Neuronal stem cell (in vitro differentiated cells): Measurements from ENCODE around the gene MEGF11.

Experiments
- DNase-seq: peaks from one replicate; pipeline ENCODE4 v3.0.0-alpha.2; 2013; ENCODE audit warnings: low spot score
- H2AFZ ChIP-seq: one replicate; pipeline ENCODE4 v1.6.1; 2013; ENCODE audit warnings: mild to moderate bottlenecking, low read length, inconsistent platforms
- H2AK5ac ChIP-seq: 2 replicates; pipeline ENCODE4 v1.6.1; 2013; ENCODE audit warnings: low read depth, mild to moderate bottlenecking, inconsistent platforms, low read length, moderate library complexity, mixed read lengths
- H2BK120ac ChIP-seq: 2 replicates; pipeline ENCODE4 v1.6.1; 2013; ENCODE audit warnings: low read depth, mild to moderate bottlenecking, inconsistent platforms, low read length, moderate library complexity, mixed read lengths
- H2BK12ac ChIP-seq: one replicate; pipeline ENCODE4 v1.6.1; 2013; ENCODE audit warnings: low read length, inconsistent platforms
- H2BK15ac ChIP-seq: 2 replicates; pipeline ENCODE4 v1.6.1; 2013; ENCODE audit warnings: mild to moderate bottlenecking, low read length, inconsistent platforms, mixed read lengths
- H2BK5ac ChIP-seq: one replicate; pipeline ENCODE4 v1.6.1; 2013; ENCODE audit warnings: inconsistent platforms, mild to moderate bottlenecking, low read length, moderate library complexity
- H3K14ac ChIP-seq: one replicate; pipeline ENCODE4 v1.6.1; 2013; ENCODE audit warnings: low read length, inconsistent platforms
- H3K18ac ChIP-seq: 2 replicates; pipeline ENCODE4 v1.6.1; 2013; ENCODE audit warnings: low read length, inconsistent platforms
- H3K23ac ChIP-seq: 2 replicates; pipeline ENCODE4 v1.6.1; 2013; ENCODE audit warnings: low read depth, mild to moderate bottlenecking, mixed read lengths, low read length, inconsistent platforms; ENCODE audit not compliant: poor library complexity
- H3K27ac ChIP-seq: replicated peaks from 3 replicates; pipeline ENCODE4 v1.5.1; 2013; ENCODE audit warnings: low read length, inconsistent platforms
- H3K27me3 ChIP-seq, 3 experiments: 2 replicates each; pipeline ENCODE4 v1.6.1; 2013; ENCODE audit warnings: low read length in 3 of 3, mild to moderate bottlenecking in 2 of 3, inconsistent platforms in 1 of 3, low read depth in 1 of 3, mixed read lengths in 1 of 3, moderate library complexity in 1 of 3; ENCODE audit not compliant: control insufficient read depth in 3 of 3, insufficient read depth in 3 of 3
- H3K36me3 ChIP-seq, 2 donors: replicated peaks in 1 of 2; 2 replicates each; pipeline ENCODE4 v1.6.1; 2013; ENCODE audit warnings: low read length in 2 of 2; ENCODE audit not compliant: control insufficient read depth in 2 of 2, insufficient read depth in 2 of 2
- H3K4ac ChIP-seq: 2 replicates; pipeline ENCODE4 v1.6.1; 2013; ENCODE audit warnings: inconsistent platforms, mild to moderate bottlenecking, low read length, moderate library complexity
- H3K4me1 ChIP-seq, 2 donors: 1 replicate in 1 of 2; 2 replicates in 1 of 2; pipeline ENCODE4 v1.6.1; 2013; ENCODE audit warnings: low read length in 2 of 2, low read depth in 1 of 2; ENCODE audit not compliant: control insufficient read depth in 2 of 2, insufficient read depth in 1 of 2
- H3K4me2 ChIP-seq: one replicate; pipeline ENCODE4 v1.6.1; 2013; ENCODE audit warnings: mild to moderate bottlenecking, low read length, inconsistent platforms; ENCODE audit not compliant: insufficient read depth, poor library complexity, severe bottlenecking
- H3K4me3 ChIP-seq, 2 donors: 2 replicates each; pipeline ENCODE4 v1.5.1; 2013; ENCODE audit warnings: low read length in 2 of 2, mild to moderate bottlenecking in 2 of 2, inconsistent platforms in 1 of 2, moderate library complexity in 1 of 2
- H3K79me1 ChIP-seq: one replicate; pipeline ENCODE4 v1.6.1; 2013; ENCODE audit warnings: low read depth, mild to moderate bottlenecking, inconsistent platforms, low read length, moderate library complexity
- H3K9ac ChIP-seq: one replicate; pipeline ENCODE4 v1.6.1; 2013; ENCODE audit warnings: mild to moderate bottlenecking, low read depth, low read length, inconsistent platforms; ENCODE audit not compliant: poor library complexity
- H3K9me3 ChIP-seq, 2 donors: replicated peaks in 1 of 2; 2 replicates each; pipeline versions ENCODE3 to v1.6.1; 2013; ENCODE audit warnings: low read length in 2 of 2, mild to moderate bottlenecking in 2 of 2, inconsistent platforms in 1 of 2, low read depth in 1 of 2, mixed read lengths in 1 of 2, moderate library complexity in 1 of 2; ENCODE audit not compliant: control insufficient read depth in 2 of 2, insufficient read depth in 1 of 2
- H4K8ac ChIP-seq: one replicate; pipeline ENCODE4 v1.6.1; 2013; ENCODE audit warnings: low read depth, mild to moderate bottlenecking, inconsistent platforms, low read length, moderate library complexity
- H4K91ac ChIP-seq: one replicate; pipeline ENCODE4 v1.6.1; 2013; ENCODE audit warnings: low read length, low read depth, mild to moderate bottlenecking, inconsistent platforms; ENCODE audit not compliant: poor library complexity
- WGBS, 2 donors: extraction: QIAGEN DNeasy Blood & Tissue Kit; methylation state at CpG; one replicate each; pipeline ENCODE4 v1.1.7; 2013; ENCODE audit warnings: missing lambda C conversion rate in 2 of 2, mixed read lengths in 1 of 2; ENCODE audit not compliant: insufficient read length in 2 of 2, insufficient replicate concordance in 1 of 2; ENCODE audit errors: extremely low coverage in 2 of 2; 5-methylcytosine and 5-hydroxymethylcytosine counted together

The MEGF11 gene

GRCh38 chr15:66044837-66045236 lies 208.7 kb downstream of the MEGF11 start:
- H2AK5ac ChIP-seq = no peak overlapping the region
- no peak overlapping the region for H2AFZ ChIP-seq
- H2BK15ac ChIP-seq = no peak overlapping the region
- H3K27me3 ChIP-seq = peaks cover 0 to 19% (median 0%) of the 10 kb centered on the region in 3 experiments
- no peaks in the 10 kb centered on the region for H3K9me3 ChIP-seq
- no peak overlapping the region for H3K9ac ChIP-seq
- H3K4me3 ChIP-seq = no peak overlapping the region
- peaks cover 0 to 23% of the 10 kb centered on the region in 2 donors for H3K4me1 ChIP-seq
- no peak overlapping the region for H3K27ac ChIP-seq
- WGBS, 2 donors = no CpG with 5 or more reads among the region's 3 CpGs
- no peak overlapping the region for H3K4ac ChIP-seq
- no peak overlapping the region for H3K18ac ChIP-seq
- no peak overlapping the region for H4K91ac ChIP-seq
- no peak overlapping the region for H3K4me2 ChIP-seq
- no peak for DNase-seq
- no peaks in the 10 kb centered on the region for H3K79me1 ChIP-seq
- no peak overlapping the region for H2BK5ac ChIP-seq
- no peak overlapping the region for H3K14ac ChIP-seq
- H3K23ac ChIP-seq = no peak overlapping the region
- no peaks in the 10 kb centered on the region for H3K36me3 ChIP-seq
- H2BK120ac ChIP-seq = no peak overlapping the region
- H4K8ac ChIP-seq = no peak overlapping the region
- no peak overlapping the region for H2BK12ac ChIP-seq

- H3K9me3 ChIP-seq = no peaks in the 10 kb centered on the region
- no peak overlapping the region for H4K8ac ChIP-seq
- no peak overlapping the region for H3K9ac ChIP-seq
Observed at GRCh38 chr15:66043264-66043663, 210.3 kb downstream of the MEGF11 start.

DNA sequence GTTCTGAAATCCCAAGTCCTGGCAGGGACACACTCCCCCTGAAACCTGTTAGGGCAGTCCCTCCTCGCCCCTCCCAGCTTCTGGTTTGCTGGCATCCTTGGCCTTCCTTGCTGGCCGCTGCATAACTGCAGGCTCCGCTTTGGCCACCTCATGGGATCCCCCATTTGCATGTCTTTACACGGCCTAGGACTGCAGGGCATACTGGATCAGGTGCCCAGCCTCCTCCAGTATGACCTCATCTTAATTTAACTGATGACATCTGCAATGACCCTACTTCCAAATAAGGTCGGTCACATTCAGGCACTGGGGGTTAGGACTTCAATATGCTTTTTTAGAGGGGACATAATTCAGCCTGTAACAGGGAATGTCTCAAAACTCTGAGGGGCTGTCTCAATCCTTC lies 210.9 kb downstream of the MEGF11 start:
- Histone ChIP-seq H3K4me2 (no peak overlapping the region), H2BK15ac (no peak overlapping the region), H2BK5ac (no peak overlapping the region), H3K14ac (no peak overlapping the region), H3K4ac (no peak overlapping the region), H3K9me3 (no peaks in the 10 kb centered on the region), H3K79me1 (no peaks in the 10 kb centered on the region), H2BK12ac (no peak overlapping the region), H2AK5ac (no peak overlapping the region), H3K4me3 (no peak overlapping the region), H3K18ac (no peak overlapping the region), H4K8ac (no peak overlapping the region), H3K27me3 (peaks cover 0 to 24% (median 0%) of the 10 kb centered on the region in 3 experiments), H3K4me1 (peaks cover 0 to 17% of the 10 kb centered on the region in 2 donors), H2BK120ac (no peak overlapping the region), H3K27ac (no peak overlapping the region), H3K23ac (no peak overlapping the region), H4K91ac (no peak overlapping the region), H3K9ac (no peak overlapping the region), H2AFZ (no peak overlapping the region), H3K36me3 (no peaks in the 10 kb centered on the region)
- WGBS, 2 donors = no CpG with 5 or more reads among the region's 5 CpGs
- DNase-seq = no peak

More at GRCh38 chr15:66043264-66043663, 210.3 kb downstream of the MEGF11 start:
- Histone ChIP-seq H3K18ac (no peak overlapping the region), H3K36me3 (no peaks in the 10 kb centered on the region), H4K91ac (no peak overlapping the region), H3K14ac (no peak overlapping the region), H2BK12ac (no peak overlapping the region), H3K27ac (no peak overlapping the region), H2AFZ (no peak overlapping the region), H3K79me1 (no peaks in the 10 kb centered on the region), H3K23ac (no peak overlapping the region), H2BK15ac (no peak overlapping the region), H2AK5ac (peak overlapping the region; percentile 12), H2BK120ac (no peak overlapping the region), H3K4me3 (no peak overlapping the region), H3K27me3 (peaks cover 0 to 23% (median 0%) of the 10 kb centered on the region in 3 experiments), H3K4me1 (peaks cover 0 to 19% of the 10 kb centered on the region in 2 donors), H3K4ac (no peak overlapping the region), H3K4me2 (no peak overlapping the region), H2BK5ac (no peak overlapping the region)
- WGBS, 2 donors = no CpG with 5 or more reads among the region's 8 CpGs
- DNase-seq = no peak

- H3K4ac ChIP-seq = no peak overlapping the region
- no peak overlapping the region for H2AFZ ChIP-seq
- no peak overlapping the region for H4K8ac ChIP-seq
- H3K18ac ChIP-seq = no peak overlapping the region
- H3K79me1 ChIP-seq = no peaks in the 10 kb centered on the region
- no peak overlapping the region for H3K4me2 ChIP-seq
- no peaks in the 10 kb centered on the region for H3K9me3 ChIP-seq
- H3K9ac ChIP-seq = no peak overlapping the region
- H2BK12ac ChIP-seq = no peak overlapping the region
- no peak overlapping the region for H3K23ac ChIP-seq
- H3K36me3 ChIP-seq = no peaks in the 10 kb centered on the region
- no peak overlapping the region for H2BK120ac ChIP-seq
- no peak overlapping the region for H2BK5ac ChIP-seq
- H2BK15ac ChIP-seq = no peak overlapping the region
- no peak overlapping the region for H3K14ac ChIP-seq
- H2AK5ac ChIP-seq = no peak overlapping the region
- no peak overlapping the region for H4K91ac ChIP-seq
- H3K27ac ChIP-seq = no peak overlapping the region
- DNase-seq = no peak
- H3K4me3 ChIP-seq = no peak overlapping the region
- H3K4me1 ChIP-seq = peaks cover 0 to 12% of the 10 kb centered on the region in 2 donors
- H3K27me3 ChIP-seq = peaks cover 0 to 33% (median 0%) of the 10 kb centered on the region in 3 experiments
- no CpG with 5 or more reads among the region's 6 CpGs for WGBS, 2 donors
Observed at GRCh38 chr15:66041276-66041675, 212.3 kb downstream of the MEGF11 start.
